ENCODE data around the gene TMEM120B.

- TF ChIP-seq POLR2A (IDR thresholded peaks at IDR 0.05; ENCODE audit: low read depth, low read length), result no peak
- TF ChIP-seq POLR2AphosphoS5 (IDR thresholded peaks at IDR 0.05; ENCODE audit: low read depth, low read length), result no peak
- TF ChIP-seq SPI1 (IDR thresholded peaks at IDR 0.05; ENCODE audit: low read depth, low read length), result no peak
Observed at GRCh38 chr12:121766290-121767039, 53.9 kb downstream of the TMEM120B start.
